Islet precursor cell (in vitro differentiated cells): ENCODE data around the gene CTBS.
"Not testable (repeated sequence)": the region's sequence is repeated elsewhere in the genome, so short reads cannot be mapped to it uniquely, and the experiment has no call there.

ENCODE experiments used
- DNase-seq: peaks from one replicate; pipeline ENCODE4 v3.0.0-alpha.2; 2018

CTBS gene

GRCh38 chr1:84573967-84574842, at the start of gene CTBS:
Gene CTBS (minus strand): TSS chr1:84574440. CDS start chr1:84574415, 25 bp downstream.
- peak; percentile 94 for DNase-seq

- DNase-seq: no peak
Observed at GRCh38 chr1:84621553-84621952, 47.3 kb upstream of the CTBS start.

- peak; percentile 92 for DNase-seq
Observed at GRCh38 chr1:84620720-84621313, 46.6 kb upstream of the CTBS start.

- no peak for DNase-seq
Observed at GRCh38 chr1:84619383-84620102, 45.3 kb upstream of the CTBS start.

GRCh38 chr1:84617349-84617748, 43.1 kb upstream of the CTBS start:
- no peak for DNase-seq

GRCh38 chr1:84615790-84616189, 41.5 kb upstream of the CTBS start:
- no peak for DNase-seq

GRCh38 chr1:84613887-84614286, 39.6 kb upstream of the CTBS start:
- no peak for DNase-seq

GRCh38 chr1:84613026-84613425, 38.8 kb upstream of the CTBS start:
- no peak for DNase-seq

GRCh38 chr1:84611796-84612195, 37.6 kb upstream of the CTBS start:
- no peak for DNase-seq

- no peak for DNase-seq
Observed at GRCh38 chr1:84611091-84611490, 36.9 kb upstream of the CTBS start.

- no peak for DNase-seq
Observed at GRCh38 chr1:84606977-84607376, 32.7 kb upstream of the CTBS start.

GRCh38 chr1:84605157-84605556, 30.9 kb upstream of the CTBS start:
- DNase-seq: no peak

- peak; percentile 84 for DNase-seq
Observed at GRCh38 chr1:84603941-84604830, 29.9 kb upstream of the CTBS start.

- peak; percentile 75 for DNase-seq
Observed at GRCh38 chr1:84603223-84603622, 29.0 kb upstream of the CTBS start.

- DNase-seq: no peak
Observed at GRCh38 chr1:84600796-84601195, 26.6 kb upstream of the CTBS start.

- DNase-seq: no peak
Observed at GRCh38 chr1:84598846-84599741, 24.9 kb upstream of the CTBS start.

GRCh38 chr1:84598418-84598817, 24.2 kb upstream of the CTBS start:
- DNase-seq: no peak

- no peak for DNase-seq
Observed at GRCh38 chr1:84597011-84597410, 22.8 kb upstream of the CTBS start.

GRCh38 chr1:84594959-84595358, 20.7 kb upstream of the CTBS start:
- DNase-seq: not testable (repeated sequence)

GRCh38 chr1:84587099-84587498, 12.9 kb upstream of the CTBS start:
- DNase-seq: no peak

GRCh38 chr1:84585803-84586202, 11.6 kb upstream of the CTBS start:
- no peak for DNase-seq

GRCh38 chr1:84584126-84584525, 9.9 kb upstream of the CTBS start:
- no peak for DNase-seq
